HEK293 (cell line): ENCODE data around the gene PPP1R10.

Source experiments
- CTCF ChIA-PET: fragments of 350-600 bp; formaldehyde crosslinking; extraction: SDS; loops from one replicate; lab custom pipeline; 2021; ENCODE audit warnings: antibody characterized with exemption; lab: Yijun Ruan, JAX
- POLR2A ChIA-PET: fragments of 300-600 bp; formaldehyde crosslinking; extraction: SDS; loops from one replicate; lab custom pipeline; 2020; ENCODE audit warnings: antibody characterized with exemption, inconsistent platforms; lab: Yijun Ruan, JAX
- H3K27ac ChIP-seq: fragments of 200-500 bp; sonication (Bioruptor generic); 2 replicates; pipeline ENCODE4 v1.5.1; 2014; ENCODE audit warnings: low read depth, low read length, control low read depth, inconsistent platforms; ENCODE audit errors: extremely low read depth
- H3K36me3 ChIP-seq, 2 experiments: fragments of 200-500 bp in 1 of 2; sonication (Bioruptor generic) in 1 of 2; 1 replicate in 1 of 2; 2 replicates in 1 of 2; pipeline ENCODE4 v1.5.1; 2014 to 2017; ENCODE audit warnings: inconsistent platforms in 2 of 2, low read length in 2 of 2; ENCODE audit not compliant: control insufficient read depth in 2 of 2, insufficient read depth in 1 of 2
- H3K4me1 ChIP-seq: fragments of 200-500 bp; sonication (Bioruptor generic); 2 replicates; pipeline ENCODE4 v1.5.1; 2014; ENCODE audit warnings: mild to moderate bottlenecking, low read length, inconsistent platforms; ENCODE audit not compliant: control insufficient read depth, insufficient read depth
- H3K4me3 ChIP-seq: 2 replicates; pipeline ENCODE4 v1.5.1; 2011; ENCODE audit warnings: low read depth, mild to moderate bottlenecking, control low read depth, low read length, moderate library complexity
- H3K9me3 ChIP-seq: fragments of 200-500 bp; sonication (Bioruptor generic); 2 replicates; pipeline ENCODE4 v1.5.1; 2014; ENCODE audit warnings: low read depth, low read length, inconsistent platforms; ENCODE audit not compliant: control insufficient read depth, insufficient read depth
- MZF1 ChIP-seq: fragments of 450-650 bp; formaldehyde crosslinking; IDR thresholded peaks from 2 replicates; pipeline ENCODE4 v1.5.1; 2017; ENCODE audit warnings: missing biosample characterization, missing genetic modification characterization, borderline replicate concordance
- SCRT1 ChIP-seq: fragments of 450-650 bp; formaldehyde crosslinking; IDR thresholded peaks from 2 replicates; pipeline ENCODE4 v1.5.1; 2016; ENCODE audit warnings: missing biosample characterization, missing genetic modification characterization, borderline replicate concordance
- YY1 ChIP-seq: fragments of 450-650 bp; formaldehyde crosslinking; IDR thresholded peaks from 2 replicates; pipeline ENCODE4 v1.5.1; 2018; ENCODE audit warnings: missing biosample characterization, missing genetic modification characterization
- YY2 ChIP-seq: fragments of 450-650 bp; formaldehyde crosslinking; IDR thresholded peaks from 2 replicates; pipeline ENCODE4 v1.5.1; 2016; ENCODE audit warnings: missing biosample characterization, missing genetic modification characterization
- ZBTB48 ChIP-seq: fragments of 450-650 bp; formaldehyde crosslinking; IDR thresholded peaks from 2 replicates; pipeline ENCODE4 v1.5.1; 2016; ENCODE audit warnings: missing biosample characterization, missing genetic modification characterization
- ZNF311 ChIP-seq: fragments of 450-650 bp; formaldehyde crosslinking; IDR thresholded peaks from 2 replicates; pipeline ENCODE4 v1.5.1; 2017; ENCODE audit warnings: missing biosample characterization, missing genetic modification characterization, borderline replicate concordance
- ZNF341 ChIP-seq: fragments of 450-650 bp; formaldehyde crosslinking; IDR thresholded peaks from 2 replicates; pipeline ENCODE4; 2016; ENCODE audit warnings: low read depth, missing biosample characterization, missing genetic modification characterization
- ZNF548 ChIP-seq: fragments of 450-650 bp; formaldehyde crosslinking; IDR thresholded peaks from 2 replicates; pipeline ENCODE4 v1.5.1; 2016; ENCODE audit warnings: missing biosample characterization, missing genetic modification characterization
- ZNF600 ChIP-seq: fragments of 450-650 bp; formaldehyde crosslinking; IDR thresholded peaks from 2 replicates; pipeline ENCODE4 v1.5.1; 2016; ENCODE audit warnings: missing biosample characterization, missing genetic modification characterization
- ZNF654 ChIP-seq: fragments of 450-650 bp; formaldehyde crosslinking; IDR thresholded peaks from 2 replicates; pipeline ENCODE4 v1.5.1; 2016; ENCODE audit warnings: low read depth, missing biosample characterization, missing genetic modification characterization
- ZNF777 ChIP-seq: fragments of 450-650 bp; formaldehyde crosslinking; IDR thresholded peaks from 2 replicates; pipeline ENCODE4 v1.5.1; 2017; ENCODE audit warnings: missing biosample characterization, missing genetic modification characterization, borderline replicate concordance
- ZNF792 ChIP-seq: fragments of 450-650 bp; formaldehyde crosslinking; IDR thresholded peaks from 2 replicates; pipeline ENCODE4 v1.5.1; 2016; ENCODE audit warnings: missing biosample characterization, missing genetic modification characterization
- ZXDB ChIP-seq: fragments of 450-650 bp; formaldehyde crosslinking; IDR thresholded peaks from 2 replicates; pipeline ENCODE4 v1.5.1; 2016; ENCODE audit warnings: missing biosample characterization, missing genetic modification characterization
- TF ChIP-seq, protein P1 (sequence below): fragments of 450-650 bp; formaldehyde crosslinking; IDR thresholded peaks from 2 replicates; pipeline ENCODE4 v1.5.1; 2016; ENCODE audit warnings: missing biosample characterization, missing genetic modification characterization
- TF ChIP-seq, protein P2 (sequence below): fragments of 450-650 bp; formaldehyde crosslinking; IDR thresholded peaks from 2 replicates; pipeline ENCODE4 v1.5.1; 2016; ENCODE audit warnings: missing biosample characterization, missing genetic modification characterization
- TF ChIP-seq, protein P3 (sequence below): fragments of 450-650 bp; formaldehyde crosslinking; IDR thresholded peaks from 2 replicates; pipeline ENCODE4 v1.5.1; 2016; ENCODE audit warnings: missing biosample characterization, missing genetic modification characterization
- TF ChIP-seq, protein P4 (sequence below): fragments of 450-650 bp; formaldehyde crosslinking; IDR thresholded peaks from 2 replicates; pipeline ENCODE4 v1.5.1; 2016; ENCODE audit warnings: missing biosample characterization, missing genetic modification characterization, borderline replicate concordance
- TF ChIP-seq, protein P5 (sequence below): fragments of 450-650 bp; formaldehyde crosslinking; IDR thresholded peaks from 2 replicates; pipeline ENCODE4 v1.5.1; 2016; ENCODE audit warnings: missing biosample characterization, missing genetic modification characterization
- TF ChIP-seq, protein P6 (sequence below): fragments of 450-650 bp; formaldehyde crosslinking; IDR thresholded peaks from 2 replicates; pipeline ENCODE4 v1.5.1; 2016; ENCODE audit warnings: missing biosample characterization, missing genetic modification characterization

The PPP1R10 gene

DNA sequence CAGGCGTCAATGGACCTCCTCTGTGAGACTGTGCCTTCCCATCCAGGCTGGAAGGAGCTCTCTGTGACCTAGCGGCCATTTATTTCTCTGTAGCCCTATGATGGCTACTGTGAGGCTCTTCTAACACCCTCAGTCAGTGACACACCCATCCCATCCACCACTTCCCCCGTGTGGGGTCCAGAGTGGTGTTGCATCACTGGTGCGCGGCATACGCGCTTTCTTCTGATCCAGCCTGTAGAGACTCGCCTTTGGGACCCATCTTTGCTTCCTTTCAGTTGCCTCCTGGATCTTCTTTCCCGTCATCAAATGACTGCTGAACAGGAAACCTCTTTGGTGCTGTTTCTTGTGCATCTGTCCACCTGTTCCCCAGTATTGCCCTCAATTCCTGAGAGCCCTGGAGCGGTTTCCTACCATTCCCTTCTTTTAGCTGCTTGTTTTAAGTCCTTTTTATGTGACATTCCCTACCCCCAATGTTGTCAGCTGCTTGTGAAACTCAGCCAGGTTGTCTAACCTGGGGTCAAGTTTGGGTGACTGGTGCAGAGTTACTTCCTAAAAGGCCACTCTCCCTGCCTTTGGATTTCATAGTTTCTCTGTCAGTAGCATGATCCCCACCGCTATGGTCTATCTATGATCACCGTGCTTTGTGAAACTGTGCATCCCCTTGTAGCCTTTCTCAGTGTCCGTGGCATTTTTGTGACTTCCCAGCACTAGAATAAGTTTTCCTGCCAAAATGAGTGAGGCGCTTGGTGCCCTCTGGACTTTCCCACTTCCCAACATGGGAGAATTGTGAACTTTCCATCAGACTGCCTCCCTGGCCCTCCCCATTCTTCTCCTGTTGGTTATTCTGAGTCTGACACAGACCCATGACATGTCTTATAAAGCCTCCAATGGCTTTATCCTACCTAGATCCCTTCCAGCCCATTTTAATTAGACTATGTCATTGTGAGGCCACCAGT is 54.3 kb downstream of the PPP1R10 start:
- ChIA-PET POLR2A (interaction anchor here (0.9 to 2.1 kb wide), 2 partner anchors 8 to 75 kb away, joined by 3 to 8 read pairs; partner anchors contain the start of gene ABCF1), CTCF (interaction anchor here (0.6 to 1.0 kb wide), 3 partner anchors 18 to 466 kb away, joined by 3 to 4 read pairs (median 4); no protein-coding TSS in a partner anchor)
- peaks cover 10 to 36% of the 10 kb centered on the region in 2 experiments; a peak in 2 of 3 replicates for H3K36me3 ChIP-seq
- H3K9me3 ChIP-seq = no peaks in the 10 kb centered on the region
- H3K27ac ChIP-seq = no peak overlapping the region
- 0 out of 2 replicates have a peak, but pooled peaks cover 3% of the 10 kb centered on the region for H3K4me1 ChIP-seq
- H3K4me3 ChIP-seq = no peak overlapping the region
- TF ChIP-seq, protein P1, sequence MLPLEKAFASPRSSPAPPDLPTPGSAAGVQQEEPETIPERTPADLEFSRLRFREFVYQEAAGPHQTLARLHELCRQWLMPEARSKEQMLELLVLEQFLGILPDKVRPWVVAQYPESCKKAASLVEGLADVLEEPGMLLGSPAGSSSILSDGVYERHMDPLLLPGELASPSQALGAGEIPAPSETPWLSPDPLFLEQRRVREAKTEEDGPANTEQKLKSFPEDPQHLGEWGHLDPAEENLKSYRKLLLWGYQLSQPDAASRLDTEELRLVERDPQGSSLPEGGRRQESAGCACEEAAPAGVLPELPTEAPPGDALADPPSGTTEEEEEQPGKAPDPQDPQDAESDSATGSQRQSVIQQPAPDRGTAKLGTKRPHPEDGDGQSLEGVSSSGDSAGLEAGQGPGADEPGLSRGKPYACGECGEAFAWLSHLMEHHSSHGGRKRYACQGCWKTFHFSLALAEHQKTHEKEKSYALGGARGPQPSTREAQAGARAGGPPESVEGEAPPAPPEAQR (tag by site-specific recombination) = no peak
- TF ChIP-seq ZXDB (tag by site-specific recombination) = no peak
- TF ChIP-seq ZNF341 (tag by site-specific recombination) = no peak
- TF ChIP-seq, protein P2, sequence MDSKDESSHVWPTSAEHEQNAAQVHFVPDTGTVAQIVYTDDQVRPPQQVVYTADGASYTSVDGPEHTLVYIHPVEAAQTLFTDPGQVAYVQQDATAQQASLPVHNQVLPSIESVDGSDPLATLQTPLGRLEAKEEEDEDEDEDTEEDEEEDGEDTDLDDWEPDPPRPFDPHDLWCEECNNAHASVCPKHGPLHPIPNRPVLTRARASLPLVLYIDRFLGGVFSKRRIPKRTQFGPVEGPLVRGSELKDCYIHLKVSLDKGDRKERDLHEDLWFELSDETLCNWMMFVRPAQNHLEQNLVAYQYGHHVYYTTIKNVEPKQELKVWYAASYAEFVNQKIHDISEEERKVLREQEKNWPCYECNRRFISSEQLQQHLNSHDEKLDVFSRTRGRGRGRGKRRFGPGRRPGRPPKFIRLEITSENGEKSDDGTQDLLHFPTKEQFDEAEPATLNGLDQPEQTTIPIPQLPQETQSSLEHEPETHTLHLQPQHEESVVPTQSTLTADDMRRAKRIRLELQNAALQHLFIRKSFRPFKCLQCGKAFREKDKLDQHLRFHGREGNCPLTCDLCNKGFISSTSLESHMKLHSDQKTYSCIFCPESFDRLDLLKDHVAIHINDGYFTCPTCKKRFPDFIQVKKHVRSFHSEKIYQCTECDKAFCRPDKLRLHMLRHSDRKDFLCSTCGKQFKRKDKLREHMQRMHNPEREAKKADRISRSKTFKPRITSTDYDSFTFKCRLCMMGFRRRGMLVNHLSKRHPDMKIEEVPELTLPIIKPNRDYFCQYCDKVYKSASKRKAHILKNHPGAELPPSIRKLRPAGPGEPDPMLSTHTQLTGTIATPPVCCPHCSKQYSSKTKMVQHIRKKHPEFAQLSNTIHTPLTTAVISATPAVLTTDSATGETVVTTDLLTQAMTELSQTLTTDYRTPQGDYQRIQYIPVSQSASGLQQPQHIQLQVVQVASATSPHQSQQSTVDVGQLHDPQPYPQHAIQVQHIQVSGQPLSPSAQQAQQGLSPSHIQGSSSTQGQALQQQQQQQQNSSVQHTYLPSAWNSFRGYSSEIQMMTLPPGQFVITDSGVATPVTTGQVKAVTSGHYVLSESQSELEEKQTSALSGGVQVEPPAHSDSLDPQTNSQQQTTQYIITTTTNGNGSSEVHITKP (tag by site-specific recombination) = no peak
- no peak for TF ChIP-seq ZNF792 (tag by site-specific recombination)
- TF ChIP-seq SCRT1 (tag by site-specific recombination) = no peak
- TF ChIP-seq YY2 (tag by site-specific recombination) = no peak
- TF ChIP-seq ZNF777 (tag by site-specific recombination) = no peak
- TF ChIP-seq ZNF600 = no peak
- TF ChIP-seq ZNF311 (tag by site-specific recombination) = no peak
- TF ChIP-seq, protein P3, sequence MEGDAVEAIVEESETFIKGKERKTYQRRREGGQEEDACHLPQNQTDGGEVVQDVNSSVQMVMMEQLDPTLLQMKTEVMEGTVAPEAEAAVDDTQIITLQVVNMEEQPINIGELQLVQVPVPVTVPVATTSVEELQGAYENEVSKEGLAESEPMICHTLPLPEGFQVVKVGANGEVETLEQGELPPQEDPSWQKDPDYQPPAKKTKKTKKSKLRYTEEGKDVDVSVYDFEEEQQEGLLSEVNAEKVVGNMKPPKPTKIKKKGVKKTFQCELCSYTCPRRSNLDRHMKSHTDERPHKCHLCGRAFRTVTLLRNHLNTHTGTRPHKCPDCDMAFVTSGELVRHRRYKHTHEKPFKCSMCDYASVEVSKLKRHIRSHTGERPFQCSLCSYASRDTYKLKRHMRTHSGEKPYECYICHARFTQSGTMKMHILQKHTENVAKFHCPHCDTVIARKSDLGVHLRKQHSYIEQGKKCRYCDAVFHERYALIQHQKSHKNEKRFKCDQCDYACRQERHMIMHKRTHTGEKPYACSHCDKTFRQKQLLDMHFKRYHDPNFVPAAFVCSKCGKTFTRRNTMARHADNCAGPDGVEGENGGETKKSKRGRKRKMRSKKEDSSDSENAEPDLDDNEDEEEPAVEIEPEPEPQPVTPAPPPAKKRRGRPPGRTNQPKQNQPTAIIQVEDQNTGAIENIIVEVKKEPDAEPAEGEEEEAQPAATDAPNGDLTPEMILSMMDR (tag by site-specific recombination) = no peak
- TF ChIP-seq YY1 = no peak
- TF ChIP-seq, protein P4, sequence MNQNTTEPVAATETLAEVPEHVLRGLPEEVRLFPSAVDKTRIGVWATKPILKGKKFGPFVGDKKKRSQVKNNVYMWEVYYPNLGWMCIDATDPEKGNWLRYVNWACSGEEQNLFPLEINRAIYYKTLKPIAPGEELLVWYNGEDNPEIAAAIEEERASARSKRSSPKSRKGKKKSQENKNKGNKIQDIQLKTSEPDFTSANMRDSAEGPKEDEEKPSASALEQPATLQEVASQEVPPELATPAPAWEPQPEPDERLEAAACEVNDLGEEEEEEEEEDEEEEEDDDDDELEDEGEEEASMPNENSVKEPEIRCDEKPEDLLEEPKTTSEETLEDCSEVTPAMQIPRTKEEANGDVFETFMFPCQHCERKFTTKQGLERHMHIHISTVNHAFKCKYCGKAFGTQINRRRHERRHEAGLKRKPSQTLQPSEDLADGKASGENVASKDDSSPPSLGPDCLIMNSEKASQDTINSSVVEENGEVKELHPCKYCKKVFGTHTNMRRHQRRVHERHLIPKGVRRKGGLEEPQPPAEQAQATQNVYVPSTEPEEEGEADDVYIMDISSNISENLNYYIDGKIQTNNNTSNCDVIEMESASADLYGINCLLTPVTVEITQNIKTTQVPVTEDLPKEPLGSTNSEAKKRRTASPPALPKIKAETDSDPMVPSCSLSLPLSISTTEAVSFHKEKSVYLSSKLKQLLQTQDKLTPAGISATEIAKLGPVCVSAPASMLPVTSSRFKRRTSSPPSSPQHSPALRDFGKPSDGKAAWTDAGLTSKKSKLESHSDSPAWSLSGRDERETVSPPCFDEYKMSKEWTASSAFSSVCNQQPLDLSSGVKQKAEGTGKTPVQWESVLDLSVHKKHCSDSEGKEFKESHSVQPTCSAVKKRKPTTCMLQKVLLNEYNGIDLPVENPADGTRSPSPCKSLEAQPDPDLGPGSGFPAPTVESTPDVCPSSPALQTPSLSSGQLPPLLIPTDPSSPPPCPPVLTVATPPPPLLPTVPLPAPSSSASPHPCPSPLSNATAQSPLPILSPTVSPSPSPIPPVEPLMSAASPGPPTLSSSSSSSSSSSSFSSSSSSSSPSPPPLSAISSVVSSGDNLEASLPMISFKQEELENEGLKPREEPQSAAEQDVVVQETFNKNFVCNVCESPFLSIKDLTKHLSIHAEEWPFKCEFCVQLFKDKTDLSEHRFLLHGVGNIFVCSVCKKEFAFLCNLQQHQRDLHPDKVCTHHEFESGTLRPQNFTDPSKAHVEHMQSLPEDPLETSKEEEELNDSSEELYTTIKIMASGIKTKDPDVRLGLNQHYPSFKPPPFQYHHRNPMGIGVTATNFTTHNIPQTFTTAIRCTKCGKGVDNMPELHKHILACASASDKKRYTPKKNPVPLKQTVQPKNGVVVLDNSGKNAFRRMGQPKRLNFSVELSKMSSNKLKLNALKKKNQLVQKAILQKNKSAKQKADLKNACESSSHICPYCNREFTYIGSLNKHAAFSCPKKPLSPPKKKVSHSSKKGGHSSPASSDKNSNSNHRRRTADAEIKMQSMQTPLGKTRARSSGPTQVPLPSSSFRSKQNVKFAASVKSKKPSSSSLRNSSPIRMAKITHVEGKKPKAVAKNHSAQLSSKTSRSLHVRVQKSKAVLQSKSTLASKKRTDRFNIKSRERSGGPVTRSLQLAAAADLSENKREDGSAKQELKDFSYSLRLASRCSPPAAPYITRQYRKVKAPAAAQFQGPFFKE (tag by site-specific recombination) = no peak
- TF ChIP-seq MZF1 (tag by site-specific recombination) = no peak
- TF ChIP-seq, protein P5, sequence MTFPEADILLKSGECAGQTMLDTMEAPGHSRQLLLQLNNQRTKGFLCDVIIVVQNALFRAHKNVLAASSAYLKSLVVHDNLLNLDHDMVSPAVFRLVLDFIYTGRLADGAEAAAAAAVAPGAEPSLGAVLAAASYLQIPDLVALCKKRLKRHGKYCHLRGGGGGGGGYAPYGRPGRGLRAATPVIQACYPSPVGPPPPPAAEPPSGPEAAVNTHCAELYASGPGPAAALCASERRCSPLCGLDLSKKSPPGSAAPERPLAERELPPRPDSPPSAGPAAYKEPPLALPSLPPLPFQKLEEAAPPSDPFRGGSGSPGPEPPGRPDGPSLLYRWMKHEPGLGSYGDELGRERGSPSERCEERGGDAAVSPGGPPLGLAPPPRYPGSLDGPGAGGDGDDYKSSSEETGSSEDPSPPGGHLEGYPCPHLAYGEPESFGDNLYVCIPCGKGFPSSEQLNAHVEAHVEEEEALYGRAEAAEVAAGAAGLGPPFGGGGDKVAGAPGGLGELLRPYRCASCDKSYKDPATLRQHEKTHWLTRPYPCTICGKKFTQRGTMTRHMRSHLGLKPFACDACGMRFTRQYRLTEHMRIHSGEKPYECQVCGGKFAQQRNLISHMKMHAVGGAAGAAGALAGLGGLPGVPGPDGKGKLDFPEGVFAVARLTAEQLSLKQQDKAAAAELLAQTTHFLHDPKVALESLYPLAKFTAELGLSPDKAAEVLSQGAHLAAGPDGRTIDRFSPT (tag by site-specific recombination) = no peak
- TF ChIP-seq ZBTB48 (tag by site-specific recombination) = no peak
- TF ChIP-seq ZNF654 (tag by site-specific recombination) = no peak
- TF ChIP-seq, protein P6, sequence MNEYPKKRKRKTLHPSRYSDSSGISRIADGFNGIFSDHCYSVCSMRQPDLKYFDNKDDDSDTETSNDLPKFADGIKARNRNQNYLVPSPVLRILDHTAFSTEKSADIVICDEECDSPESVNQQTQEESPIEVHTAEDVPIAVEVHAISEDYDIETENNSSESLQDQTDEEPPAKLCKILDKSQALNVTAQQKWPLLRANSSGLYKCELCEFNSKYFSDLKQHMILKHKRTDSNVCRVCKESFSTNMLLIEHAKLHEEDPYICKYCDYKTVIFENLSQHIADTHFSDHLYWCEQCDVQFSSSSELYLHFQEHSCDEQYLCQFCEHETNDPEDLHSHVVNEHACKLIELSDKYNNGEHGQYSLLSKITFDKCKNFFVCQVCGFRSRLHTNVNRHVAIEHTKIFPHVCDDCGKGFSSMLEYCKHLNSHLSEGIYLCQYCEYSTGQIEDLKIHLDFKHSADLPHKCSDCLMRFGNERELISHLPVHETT (tag by site-specific recombination) = no peak
- no peak for TF ChIP-seq ZNF548 (tag by site-specific recombination)
